IgD-negative memory B cell (primary cell): ENCODE results near the gene PRODH2. TPM values are rescaled to one million over a fixed set of nuclear protein-coding genes. Genes with fewer than 3 reads are reported as not detected.
A peak's percentile ranks its signal among the peaks of the same experiment; 100 is the strongest.
"Not testable (repeated sequence)": the region's sequence is repeated elsewhere in the genome, so short reads cannot be mapped to it uniquely, and the experiment has no call there.

Experiments used
- H3K27ac Mint-ChIP-seq, 3 donors: one replicate each; pipeline ENCODE4 v1.8.0; 2020 to 2022; ENCODE audit warnings: mild to moderate bottlenecking in 3 of 3, mixed read lengths in 3 of 3, moderate library complexity in 1 of 3
- H3K27me3 Mint-ChIP-seq: one replicate; pipeline ENCODE4 v1.8.0; 2021; ENCODE audit warnings: mixed read lengths
- H3K36me3 Mint-ChIP-seq: one replicate; pipeline ENCODE4 v1.8.0; 2020; ENCODE audit warnings: mild to moderate bottlenecking, mixed read lengths
- H3K4me1 Mint-ChIP-seq, 3 donors: one replicate each; pipeline ENCODE4 v1.8.0; 2020 to 2022; ENCODE audit warnings: mixed read lengths in 3 of 3, mild to moderate bottlenecking in 1 of 3
- H3K4me3 Mint-ChIP-seq, 4 donors: one replicate each; pipeline ENCODE4 v1.8.0; 2020 to 2022; ENCODE audit warnings: mild to moderate bottlenecking in 4 of 4, mixed read lengths in 4 of 4, moderate library complexity in 3 of 4
- H3K9me3 Mint-ChIP-seq, 3 donors: one replicate each; pipeline ENCODE4 v1.8.0; 2020 to 2021; ENCODE audit warnings: mixed read lengths in 3 of 3, mild to moderate bottlenecking in 1 of 3
- polyA plus RNA-seq: library from polyadenylated mRNA; unstranded; fragments of 300-500 nt; fragmentation: Illumina TruSeq; gene quantifications from one replicate; pipeline ENCODE4 v1.2.3, GENCODE V29; 2021

PRODH2 gene
- polyA plus RNA-seq, 1 donor from 2014 or later = not detected

DNA sequence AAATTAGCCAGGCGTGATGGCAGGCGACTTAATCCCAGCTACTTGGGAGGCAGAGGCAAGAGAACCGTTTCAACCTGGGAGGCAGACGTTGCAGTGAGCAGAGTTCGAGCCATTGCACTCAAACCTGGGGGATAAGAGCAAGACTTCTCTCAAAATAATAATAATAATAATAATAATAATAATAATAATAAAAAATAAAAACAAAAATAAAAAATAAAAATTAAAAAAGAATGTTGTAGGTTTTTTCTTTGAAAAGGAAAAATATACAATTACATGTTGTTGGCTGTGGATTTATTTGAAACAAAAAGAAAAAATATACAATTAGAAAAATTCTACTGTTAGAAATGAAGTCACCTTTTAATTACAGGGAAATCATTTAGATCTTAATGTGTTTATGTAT is 11.5 kb upstream of the PRODH2 start:
- no peaks in the 10 kb centered on the region for H3K9me3 Mint-ChIP-seq
- no peak overlapping the region for H3K27ac Mint-ChIP-seq
- no peak overlapping the region for H3K4me3 Mint-ChIP-seq
- H3K4me1 Mint-ChIP-seq = no peaks in the 10 kb centered on the region
- peaks cover 19% of the 10 kb centered on the region for H3K27me3 Mint-ChIP-seq
- no peaks in the 10 kb centered on the region for H3K36me3 Mint-ChIP-seq

DNA sequence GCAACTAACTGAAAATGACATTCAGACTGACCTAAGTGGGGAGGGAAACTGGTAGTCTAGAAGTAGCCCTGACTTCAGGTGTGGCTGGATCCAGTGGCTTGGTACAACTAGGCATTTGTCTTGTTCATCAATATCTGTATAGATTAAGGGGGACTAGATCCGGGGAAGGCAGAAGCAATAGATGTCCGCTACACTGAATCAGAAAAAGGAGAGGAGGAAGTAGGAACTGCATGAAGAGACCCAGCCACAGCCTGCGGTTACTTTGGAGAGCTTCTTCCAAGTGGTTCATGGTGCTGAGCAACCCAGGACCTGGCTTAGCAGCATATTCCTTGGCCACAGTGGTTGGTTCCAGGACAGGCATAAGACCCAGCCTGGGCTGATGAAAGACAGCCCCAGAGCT is 9.9 kb upstream of the PRODH2 start:
- no peak overlapping the region for H3K27ac Mint-ChIP-seq

DNA sequence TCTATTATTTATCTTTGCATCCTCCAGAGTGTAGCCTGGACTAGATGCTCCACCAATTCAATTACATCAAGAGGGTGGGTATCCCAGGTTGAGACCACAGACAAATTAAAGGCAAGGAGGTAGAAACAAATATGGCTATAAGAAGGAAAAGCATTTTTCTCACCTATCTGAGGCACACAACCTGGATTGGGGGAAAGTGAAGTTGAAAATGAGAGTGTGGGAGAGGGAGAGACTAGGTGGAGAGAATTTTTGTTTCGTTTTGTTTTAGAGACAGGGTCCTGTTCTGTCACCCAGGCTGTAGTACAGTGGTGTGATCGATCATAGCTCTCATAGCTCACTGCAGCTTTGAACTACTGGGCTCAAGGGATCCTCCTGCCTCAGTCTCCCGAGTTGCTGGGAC is 5.8 kb upstream of the PRODH2 start:
- no peak overlapping the region for H3K4me3 Mint-ChIP-seq
- H3K27ac Mint-ChIP-seq = no peak overlapping the region
- H3K27me3 Mint-ChIP-seq = peaks cover 20% of the 10 kb centered on the region
- H3K9me3 Mint-ChIP-seq = peaks cover 0 to 2% (median 0%) of the 10 kb centered on the region in 3 donors
- H3K36me3 Mint-ChIP-seq = no peaks in the 10 kb centered on the region
- H3K4me1 Mint-ChIP-seq = no peaks in the 10 kb centered on the region

More for the DNA sequence above, 9.9 kb upstream of the PRODH2 start:
- H3K9me3 Mint-ChIP-seq = no peaks in the 10 kb centered on the region
- peaks cover 22% of the 10 kb centered on the region for H3K27me3 Mint-ChIP-seq
- no peak overlapping the region for H3K4me3 Mint-ChIP-seq
- no peaks in the 10 kb centered on the region for H3K4me1 Mint-ChIP-seq
- no peaks in the 10 kb centered on the region for H3K36me3 Mint-ChIP-seq

DNA sequence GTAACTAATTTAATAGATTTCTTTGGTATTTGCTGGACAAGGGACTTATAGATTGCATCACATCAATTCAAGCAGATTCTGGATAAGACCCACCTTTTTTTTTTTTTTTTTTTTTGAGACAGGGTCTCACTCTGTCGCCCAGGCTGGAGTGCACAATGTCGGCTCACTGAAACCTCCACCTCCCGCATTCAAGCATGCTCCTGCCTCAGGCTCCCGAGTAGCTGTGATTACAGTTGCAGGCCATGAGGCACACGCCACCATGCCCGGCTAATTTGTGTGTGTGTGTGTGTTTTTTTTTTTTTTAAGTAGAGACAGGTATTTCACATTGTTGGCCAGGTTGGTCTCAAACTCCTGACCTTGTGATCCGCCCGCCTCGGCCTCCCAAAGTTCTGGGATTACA is 4.2 kb upstream of the PRODH2 start:
- Mint-ChIP-seq H3K36me3 (no peaks in the 10 kb centered on the region), H3K9me3 (peaks cover 0 to 2% (median 0%) of the 10 kb centered on the region in 3 donors), H3K4me1 (no peaks in the 10 kb centered on the region), H3K4me3 (no peak overlapping the region), H3K27me3 (peaks cover 19% of the 10 kb centered on the region), H3K27ac (no peak overlapping the region)

DNA sequence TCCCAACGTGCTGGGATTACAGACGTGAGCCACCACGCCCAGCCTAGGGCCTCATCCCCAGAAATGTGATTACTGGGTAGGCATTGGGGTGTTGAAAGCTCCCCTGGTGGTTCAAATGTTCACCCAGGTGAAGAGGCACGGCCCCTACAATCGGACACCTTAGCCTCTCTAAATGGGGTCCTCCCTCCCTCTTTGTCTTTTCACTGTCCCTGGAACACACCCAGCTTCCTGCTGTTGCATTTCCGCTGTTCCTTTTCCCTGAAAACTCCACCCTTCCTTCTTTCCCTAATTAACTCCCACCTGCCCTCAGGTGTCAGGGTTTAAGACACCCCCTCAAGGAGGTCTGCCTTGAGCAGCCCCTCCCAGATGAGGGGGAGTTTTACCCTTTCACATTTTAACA is 3.6 kb upstream of the PRODH2 start:
- Mint-ChIP-seq H3K4me3 (no peak overlapping the region), H3K36me3 (no peaks in the 10 kb centered on the region), H3K27ac (peak overlapping the region in 1 of 3 donors; percentile 3), H3K4me1 (no peaks in the 10 kb centered on the region), H3K27me3 (peaks cover 19% of the 10 kb centered on the region), H3K9me3 (peaks cover 0 to 2% (median 0%) of the 10 kb centered on the region in 3 donors)

DNA sequence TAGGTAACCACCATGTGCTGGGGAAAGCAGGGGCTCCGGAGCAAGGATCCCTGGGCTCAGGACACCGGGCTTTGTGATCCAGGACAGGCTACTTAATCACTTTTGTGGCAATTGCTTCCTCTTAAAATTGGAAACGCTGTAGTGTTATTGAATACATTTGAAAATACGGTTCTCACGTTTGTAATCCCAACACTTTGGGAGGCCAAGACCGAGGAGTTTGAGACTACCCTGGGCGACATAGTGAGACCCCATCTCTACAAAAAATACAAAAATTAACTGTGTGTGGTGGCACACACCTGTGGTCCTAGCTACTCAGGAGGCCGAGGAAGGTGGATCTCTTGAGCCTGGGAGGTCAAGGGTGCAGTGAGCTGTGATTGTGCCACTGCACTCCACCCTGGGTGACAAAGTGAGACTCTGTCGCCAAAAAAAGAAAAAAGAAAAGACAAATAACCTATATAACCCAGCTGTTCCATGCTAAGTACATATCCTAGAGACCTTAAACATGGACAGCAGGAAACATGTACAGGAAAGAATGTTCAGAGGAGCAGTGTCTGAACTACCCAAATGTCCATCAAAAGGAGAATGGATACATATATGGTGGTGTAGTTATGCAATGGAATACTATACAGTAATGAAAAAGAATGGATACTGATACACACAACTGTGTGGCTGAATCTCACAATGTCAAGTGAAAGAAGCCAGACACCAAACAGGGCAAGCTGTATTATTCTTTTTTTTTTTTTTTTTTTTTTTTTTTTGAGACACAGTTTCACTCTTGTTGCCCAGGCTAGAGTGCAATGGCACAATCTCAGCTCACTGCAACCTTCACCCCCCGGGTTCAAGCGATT is 622 bp upstream of the PRODH2 start:
- Mint-ChIP-seq H3K27me3 (peaks cover 22% of the 10 kb centered on the region), H3K27ac (no peak overlapping the region), H3K36me3 (no peaks in the 10 kb centered on the region), H3K4me1 (peaks cover 0 to 1% (median 0%) of the 10 kb centered on the region in 3 donors), H3K4me3 (no peak overlapping the region), H3K9me3 (peaks cover 0 to 2% (median 0%) of the 10 kb centered on the region in 3 donors)

DNA sequence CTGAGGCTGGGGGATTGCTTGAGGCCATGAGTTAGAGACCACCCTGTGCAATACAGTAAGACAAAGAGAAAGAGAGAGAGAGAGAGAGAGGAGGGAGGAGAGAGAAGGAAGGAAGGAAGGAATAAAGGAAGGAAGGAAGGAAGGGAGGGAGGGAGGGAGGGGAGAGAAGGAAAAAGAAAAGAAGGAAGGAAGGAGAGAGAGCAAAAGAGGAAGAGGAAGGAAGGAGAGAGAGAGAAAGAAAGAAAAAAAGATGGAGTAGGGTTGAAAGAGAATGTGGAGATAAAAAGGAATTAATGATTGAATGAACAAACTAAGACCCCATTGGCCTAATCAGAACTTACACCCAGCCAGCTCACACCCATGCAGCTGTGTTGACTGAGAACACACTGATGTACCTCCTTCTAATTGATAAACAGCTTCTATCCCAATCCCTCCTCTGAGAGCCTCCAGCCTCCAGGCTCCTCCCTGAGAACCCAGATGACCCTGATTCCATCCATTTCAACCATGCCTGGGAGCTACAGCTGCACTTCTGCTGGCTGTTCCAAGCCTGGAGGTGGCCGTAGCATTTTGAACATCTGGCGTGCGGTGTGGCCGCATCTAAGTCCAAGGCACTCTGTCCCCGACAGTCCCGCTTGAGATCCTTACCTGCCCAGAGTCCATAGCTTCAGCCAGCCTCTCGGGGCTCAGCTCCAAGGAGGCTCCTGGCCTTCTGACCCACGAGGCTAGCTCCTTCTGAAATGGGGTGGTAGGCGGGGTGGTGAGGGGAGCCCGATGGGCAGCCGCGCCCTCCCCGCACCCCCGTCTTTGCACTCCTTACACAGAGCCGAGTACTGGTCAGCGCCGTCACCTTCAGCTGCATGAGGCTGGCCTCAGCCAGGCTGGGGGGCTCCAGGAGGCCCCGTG is 1.1 kb downstream of the PRODH2 start:
- peaks cover 21% of the 10 kb centered on the region for H3K27me3 Mint-ChIP-seq
- peaks cover 1% of the 10 kb centered on the region for H3K36me3 Mint-ChIP-seq
- H3K9me3 Mint-ChIP-seq = peaks cover 0 to 2% (median 0%) of the 10 kb centered on the region in 3 donors
- peaks cover 0 to 1% (median 0%) of the 10 kb centered on the region in 3 donors for H3K4me1 Mint-ChIP-seq
- no peak overlapping the region for H3K4me3 Mint-ChIP-seq
- peak overlapping the region in 1 of 3 donors; percentile 21 for H3K27ac Mint-ChIP-seq

DNA sequence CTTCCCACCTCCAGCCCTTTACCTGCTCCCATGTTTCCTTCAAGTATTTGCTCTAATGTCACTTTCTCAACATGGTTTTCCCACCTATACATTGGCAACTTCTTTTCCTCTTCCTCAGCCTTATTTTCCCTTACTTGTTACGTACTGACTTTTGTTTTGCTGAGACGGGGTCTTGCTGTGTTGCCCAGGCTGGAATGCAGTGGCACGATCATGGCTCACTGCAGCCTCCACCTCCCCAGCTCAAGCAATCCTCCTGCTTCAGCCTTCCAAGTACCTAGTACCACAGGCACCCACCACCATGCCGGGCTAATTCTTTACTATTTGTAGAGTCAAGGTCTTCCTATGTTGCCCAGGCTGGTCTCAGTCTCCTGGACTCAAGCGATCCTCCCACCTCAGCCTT is 5.0 kb downstream of the PRODH2 start:
- peak overlapping the region in 1 of 4 donors; percentile 32 for H3K4me3 Mint-ChIP-seq
- H3K27me3 Mint-ChIP-seq = peaks cover 18% of the 10 kb centered on the region
- peaks cover 0 to 7% (median 4%) of the 10 kb centered on the region in 3 donors for H3K4me1 Mint-ChIP-seq
- no peak overlapping the region for H3K27ac Mint-ChIP-seq
- no peaks in the 10 kb centered on the region for H3K9me3 Mint-ChIP-seq
- H3K36me3 Mint-ChIP-seq = peaks cover 1% of the 10 kb centered on the region

DNA sequence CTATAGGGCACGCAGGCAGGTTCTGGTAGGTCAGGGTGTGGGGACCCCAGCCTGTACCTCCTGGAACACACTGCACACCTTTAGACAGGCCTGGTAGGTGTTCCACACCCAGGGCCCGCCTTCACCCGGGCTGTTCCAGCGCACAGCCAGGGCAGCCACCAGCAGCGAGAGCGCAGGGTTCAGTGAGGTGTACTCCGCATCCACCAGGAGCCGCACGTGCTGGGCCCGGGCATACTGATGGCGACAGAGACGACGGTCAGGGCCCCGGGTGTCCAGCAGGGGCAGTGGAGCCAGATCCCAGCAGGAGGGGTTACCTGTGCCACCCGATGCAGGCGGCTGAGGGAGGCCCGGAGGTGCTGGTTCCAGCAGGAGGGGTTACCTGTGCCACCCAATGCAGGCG is 6.0 kb downstream of the PRODH2 start:
- H3K27me3 Mint-ChIP-seq = peaks cover 17% of the 10 kb centered on the region
- peaks cover 0 to 3% (median under 1%) of the 10 kb centered on the region in 3 donors for H3K9me3 Mint-ChIP-seq
- peaks cover 0 to 7% (median 4%) of the 10 kb centered on the region in 3 donors for H3K4me1 Mint-ChIP-seq
- peaks cover 1% of the 10 kb centered on the region for H3K36me3 Mint-ChIP-seq
- no peak overlapping the region for H3K27ac Mint-ChIP-seq
- H3K4me3 Mint-ChIP-seq = no peak overlapping the region

DNA sequence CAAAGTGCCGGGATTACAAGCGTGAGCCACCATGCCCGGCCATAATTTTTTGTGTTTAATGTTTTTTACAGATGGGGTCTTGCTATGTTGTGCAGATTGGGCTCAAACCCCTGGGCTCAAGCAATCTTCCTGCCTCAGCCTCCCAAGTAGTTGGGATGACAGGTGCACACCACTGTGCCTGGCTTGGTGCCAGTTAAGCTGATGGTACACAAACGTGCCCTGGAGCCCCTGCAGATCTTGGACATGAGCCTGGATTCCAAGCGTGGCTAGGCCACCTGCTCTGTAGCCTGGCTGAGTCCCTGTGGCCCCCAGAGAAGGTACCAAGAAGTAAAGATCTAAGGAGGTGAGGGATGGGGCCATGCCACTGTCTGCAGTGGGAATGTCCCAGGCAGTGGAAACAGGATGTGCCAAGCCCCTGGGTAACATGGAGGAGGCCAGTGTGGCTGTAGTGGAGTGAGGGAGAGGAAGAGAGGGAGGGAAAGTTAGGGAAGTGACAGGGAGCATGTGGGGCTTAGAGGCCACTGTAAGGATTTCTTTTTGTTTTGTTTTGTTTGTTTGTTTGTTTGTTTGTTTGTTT is 7.0 kb downstream of the PRODH2 start:
- Mint-ChIP-seq H3K4me1 (peaks cover 0 to 6% (median 4%) of the 10 kb centered on the region in 3 donors), H3K27ac (peak overlapping the region in 1 of 3 donors; percentile 53), H3K9me3 (peaks cover 0 to 3% (median 2%) of the 10 kb centered on the region in 3 donors), H3K27me3 (peaks cover 15% of the 10 kb centered on the region), H3K4me3 (no peak overlapping the region), H3K36me3 (peaks cover 1% of the 10 kb centered on the region)

DNA sequence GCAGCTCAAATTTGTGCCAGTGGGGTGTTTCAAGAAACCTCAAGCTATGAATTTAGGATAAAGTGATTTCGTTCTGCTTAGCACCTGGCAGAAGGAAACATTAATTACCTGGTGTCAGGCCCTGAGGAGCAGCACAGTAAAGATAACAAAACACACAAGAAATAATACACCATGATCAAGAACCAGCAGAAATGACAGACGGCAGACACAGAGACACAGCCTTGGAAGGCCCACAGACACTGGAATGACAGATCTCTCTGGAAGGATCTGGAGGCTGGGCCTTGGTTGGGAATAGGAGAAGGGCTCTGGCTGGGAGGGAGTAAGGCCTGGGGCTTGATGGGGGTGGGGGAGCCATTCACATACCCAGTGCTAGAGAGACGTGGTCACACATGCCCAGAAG is 10.8 kb downstream of the PRODH2 start:
- peaks cover 0 to 6% (median 4%) of the 10 kb centered on the region in 3 donors for H3K4me1 Mint-ChIP-seq
- H3K36me3 Mint-ChIP-seq = no peaks in the 10 kb centered on the region
- H3K27me3 Mint-ChIP-seq = peaks cover 8% of the 10 kb centered on the region
- no peak overlapping the region for H3K4me3 Mint-ChIP-seq
- H3K9me3 Mint-ChIP-seq = peaks cover 0 to 3% (median 2%) of the 10 kb centered on the region in 3 donors
- H3K27ac Mint-ChIP-seq = no peak overlapping the region

DNA sequence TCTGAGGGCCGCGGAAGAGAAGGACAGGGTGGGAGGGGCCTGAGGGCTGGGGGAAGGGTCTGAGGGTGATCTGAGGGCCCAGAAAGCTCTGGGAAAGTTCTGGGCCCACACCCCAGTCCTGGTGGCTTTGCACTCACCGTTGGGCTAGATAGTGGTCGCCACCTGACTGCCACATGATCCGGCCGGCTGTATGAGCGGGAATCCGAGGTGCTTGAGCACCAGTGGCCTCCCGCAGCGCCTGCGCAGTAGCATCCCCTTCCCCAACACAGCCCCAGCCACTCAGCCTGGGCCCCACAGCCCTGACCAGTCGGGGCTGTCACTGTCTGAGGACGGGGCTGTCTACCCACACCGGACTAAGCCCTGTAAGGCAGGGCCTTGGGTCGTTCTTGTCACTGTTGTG is 15.0 kb downstream of the PRODH2 start:
- Mint-ChIP-seq H3K9me3 (peaks cover 0 to 3% (median 2%) of the 10 kb centered on the region in 3 donors), H3K27ac (no peak overlapping the region), H3K4me3 (no peak overlapping the region), H3K4me1 (no peaks in the 10 kb centered on the region), H3K27me3 (peaks cover 11% of the 10 kb centered on the region), H3K36me3 (no peaks in the 10 kb centered on the region)

DNA sequence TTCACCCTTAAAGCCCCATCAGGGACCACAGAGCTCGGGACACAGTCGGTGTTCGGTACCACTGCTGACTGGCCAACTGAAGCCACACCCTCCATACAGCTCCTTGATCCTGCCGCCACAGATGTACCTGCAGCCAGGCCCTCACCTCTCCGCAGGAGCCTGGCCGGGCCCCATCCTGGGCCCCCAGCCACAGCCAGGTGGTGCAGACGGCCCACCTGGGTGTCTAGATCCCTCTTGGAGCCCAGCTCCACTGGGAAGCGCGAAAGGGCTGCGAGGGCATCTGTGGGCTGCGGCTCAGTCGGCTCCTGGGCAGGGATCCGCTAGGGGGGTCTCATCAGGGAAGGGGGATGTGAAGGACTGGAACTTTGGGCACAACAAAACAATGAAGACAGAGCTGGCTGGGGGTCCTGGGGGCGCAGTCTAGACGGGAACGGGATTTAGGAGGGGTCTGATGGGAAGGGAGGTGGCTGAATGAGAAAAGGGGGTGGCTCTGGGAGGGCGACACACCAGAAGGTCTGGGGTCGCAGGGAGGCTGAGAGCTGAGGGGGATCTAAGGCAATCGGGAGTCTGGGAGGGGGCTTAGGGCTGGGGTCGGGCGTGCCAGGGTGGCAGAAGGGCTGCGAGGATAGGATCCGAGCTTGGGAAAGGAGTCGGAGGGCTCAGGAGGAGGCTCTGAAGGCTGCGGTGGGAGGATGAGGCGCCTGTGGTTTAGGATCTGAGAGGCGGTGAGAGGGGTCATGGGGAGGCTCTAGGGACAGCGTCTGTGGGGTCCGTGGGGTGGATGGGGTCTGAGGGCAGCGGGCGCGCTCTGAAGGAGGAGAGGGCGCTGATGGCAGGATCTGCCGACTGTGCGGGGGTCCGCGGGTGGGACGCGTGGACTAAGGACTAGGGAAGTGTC is 15.8 kb downstream of the PRODH2 start:
- H3K4me1 Mint-ChIP-seq = no peaks in the 10 kb centered on the region
- H3K27ac Mint-ChIP-seq = no peak overlapping the region
- H3K4me3 Mint-ChIP-seq = peak overlapping the region in 1 of 4 donors; percentile 57
- H3K27me3 Mint-ChIP-seq = peaks cover 11% of the 10 kb centered on the region
- H3K36me3 Mint-ChIP-seq = no peaks in the 10 kb centered on the region
- peaks cover 0 to 2% (median 2%) of the 10 kb centered on the region in 3 donors for H3K9me3 Mint-ChIP-seq

DNA sequence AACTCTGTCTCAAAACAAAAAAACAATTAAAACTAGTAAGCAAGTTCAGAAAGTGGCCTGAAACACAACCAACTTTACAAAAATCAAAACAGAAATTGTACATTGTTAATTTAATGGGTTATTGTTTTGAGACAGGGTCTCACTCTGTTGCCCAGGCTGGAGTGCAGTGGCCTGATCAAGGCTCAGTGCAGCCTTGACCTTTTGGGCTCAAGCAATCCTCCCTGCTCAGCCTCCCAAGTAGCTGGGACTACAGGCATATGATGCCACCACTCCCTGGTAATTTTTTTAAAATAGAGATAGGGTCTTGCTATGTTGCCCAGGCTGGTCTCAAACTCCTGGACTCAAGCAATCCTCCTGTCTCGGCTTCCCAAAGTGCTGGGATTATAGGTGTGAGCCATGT is 17.1 kb downstream of the PRODH2 start:
- peaks cover 18% of the 10 kb centered on the region for H3K27me3 Mint-ChIP-seq
- H3K36me3 Mint-ChIP-seq, H3K9me3 Mint-ChIP-seq, H3K4me1 Mint-ChIP-seq, H3K4me3 Mint-ChIP-seq: not testable (repeated sequence)
- peak overlapping the region in 1 of 3 donors; percentile 13 for H3K27ac Mint-ChIP-seq
